Bronchial epithelial cell (primary cell): Measurements from ENCODE around the gene NIT1. TPM values are rescaled to one million over a fixed set of nuclear protein-coding genes. Genes with fewer than 3 reads are reported as not detected.

ENCODE experiments used
- DNase-seq: peaks from one replicate; pipeline ENCODE4 v3.0.0-alpha.2; 2010; ENCODE audit warnings: low read depth
- FAIRE-seq: peaks from 2 replicates; lab custom pipeline; 2011; peaks lifted over from hg19 to GRCh38; lab: Jason Lieb, UNC
- H3K27me3 ChIP-seq: 2 replicates; pipeline ENCODE4 v1.5.1; 2011; ENCODE audit warnings: low read length; ENCODE audit not compliant: control insufficient read depth, insufficient read depth
- H3K36me3 ChIP-seq: 2 replicates; pipeline ENCODE4 v1.5.1; 2011; ENCODE audit warnings: low read length; ENCODE audit not compliant: control insufficient read depth, insufficient read depth
- H3K4me3 ChIP-seq: 2 replicates; pipeline ENCODE4 v1.5.1; 2011; ENCODE audit warnings: mild to moderate bottlenecking, low read depth, low read length, control low read depth
- total RNA-seq: library from RNA; depleted of rRNA; stranded (reverse); fragments of >200 nt; gene quantifications from 2 replicates; pipeline ENCODE4 v1.2.1, GENCODE V29; 2014
- TF ChIP-seq, protein P1 (sequence below): IDR thresholded peaks from 2 replicates; pipeline ENCODE4 v1.5.1; 2011; ENCODE audit warnings: mild to moderate bottlenecking, moderate library complexity, low read length, control low read depth, inconsistent platforms; ENCODE audit not compliant: insufficient read depth, severe bottlenecking

Gene NIT1
- total RNA-seq, 1 donor from 2014 or later = 40.5 TPM

DNA sequence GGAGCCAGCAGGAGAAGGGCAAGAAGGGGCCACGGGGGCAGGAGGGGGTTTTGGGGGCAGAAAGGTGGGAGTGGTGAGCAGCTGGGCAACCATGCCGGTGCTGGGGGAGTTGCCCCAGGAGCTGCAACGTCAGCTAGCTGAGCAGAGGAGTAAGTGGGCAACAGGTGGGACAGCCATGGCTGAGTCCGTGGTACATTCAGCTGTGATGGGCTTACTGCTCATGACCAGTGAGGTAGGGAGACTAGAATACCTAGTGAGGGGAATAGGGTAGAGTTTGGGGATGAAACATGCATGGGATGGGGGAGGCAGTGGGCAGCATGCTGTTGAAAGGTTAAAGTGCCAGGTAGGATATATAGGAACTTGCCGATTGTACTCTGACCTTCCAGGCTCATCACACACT lies 43.7 kb downstream of the NIT1 start:
- H3K36me3 ChIP-seq = peaks cover 18% of the 10 kb centered on the region

GRCh38 chr1:161162052-161162451 lies 44.1 kb downstream of the NIT1 start:
- DNase-seq (no peak), FAIRE-seq (no peak)
- TF ChIP-seq, protein P1, sequence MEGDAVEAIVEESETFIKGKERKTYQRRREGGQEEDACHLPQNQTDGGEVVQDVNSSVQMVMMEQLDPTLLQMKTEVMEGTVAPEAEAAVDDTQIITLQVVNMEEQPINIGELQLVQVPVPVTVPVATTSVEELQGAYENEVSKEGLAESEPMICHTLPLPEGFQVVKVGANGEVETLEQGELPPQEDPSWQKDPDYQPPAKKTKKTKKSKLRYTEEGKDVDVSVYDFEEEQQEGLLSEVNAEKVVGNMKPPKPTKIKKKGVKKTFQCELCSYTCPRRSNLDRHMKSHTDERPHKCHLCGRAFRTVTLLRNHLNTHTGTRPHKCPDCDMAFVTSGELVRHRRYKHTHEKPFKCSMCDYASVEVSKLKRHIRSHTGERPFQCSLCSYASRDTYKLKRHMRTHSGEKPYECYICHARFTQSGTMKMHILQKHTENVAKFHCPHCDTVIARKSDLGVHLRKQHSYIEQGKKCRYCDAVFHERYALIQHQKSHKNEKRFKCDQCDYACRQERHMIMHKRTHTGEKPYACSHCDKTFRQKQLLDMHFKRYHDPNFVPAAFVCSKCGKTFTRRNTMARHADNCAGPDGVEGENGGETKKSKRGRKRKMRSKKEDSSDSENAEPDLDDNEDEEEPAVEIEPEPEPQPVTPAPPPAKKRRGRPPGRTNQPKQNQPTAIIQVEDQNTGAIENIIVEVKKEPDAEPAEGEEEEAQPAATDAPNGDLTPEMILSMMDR = no peak
- H3K4me3 ChIP-seq = no peak overlapping the region
- H3K36me3 ChIP-seq = peaks cover 18% of the 10 kb centered on the region
- no peaks in the 10 kb centered on the region for H3K27me3 ChIP-seq

More for the DNA sequence above, 43.7 kb downstream of the NIT1 start:
- Histone ChIP-seq H3K27me3 (no peaks in the 10 kb centered on the region), H3K4me3 (no peak overlapping the region)
- DNase-seq (no peak), FAIRE-seq (no peak)
- TF ChIP-seq, protein P1 = no peak

DNA sequence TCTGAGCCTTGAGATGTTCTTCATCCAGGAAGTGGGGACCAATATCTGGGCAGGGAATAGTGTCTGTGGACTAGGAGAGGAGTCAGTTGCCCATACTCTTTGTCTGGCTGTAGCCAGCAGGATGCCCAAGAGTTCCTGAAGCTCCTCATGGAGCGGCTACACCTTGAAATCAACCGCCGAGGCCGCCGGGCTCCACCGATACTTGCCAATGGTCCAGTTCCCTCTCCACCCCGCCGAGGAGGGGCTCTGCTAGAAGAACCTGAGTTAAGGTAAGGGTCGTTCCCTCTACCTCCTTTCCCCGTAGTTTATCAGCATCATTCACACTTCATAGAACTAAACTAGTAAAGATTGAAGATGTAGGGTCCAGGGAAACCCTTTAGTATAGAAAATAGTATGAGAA lies 44.9 kb downstream of the NIT1 start:
- no peaks in the 10 kb centered on the region for H3K27me3 ChIP-seq
- TF ChIP-seq, protein P1 = no peak
- FAIRE-seq (no peak), DNase-seq (no peak)
- H3K36me3 ChIP-seq = peaks cover 18% of the 10 kb centered on the region
- no peak overlapping the region for H3K4me3 ChIP-seq

DNA sequence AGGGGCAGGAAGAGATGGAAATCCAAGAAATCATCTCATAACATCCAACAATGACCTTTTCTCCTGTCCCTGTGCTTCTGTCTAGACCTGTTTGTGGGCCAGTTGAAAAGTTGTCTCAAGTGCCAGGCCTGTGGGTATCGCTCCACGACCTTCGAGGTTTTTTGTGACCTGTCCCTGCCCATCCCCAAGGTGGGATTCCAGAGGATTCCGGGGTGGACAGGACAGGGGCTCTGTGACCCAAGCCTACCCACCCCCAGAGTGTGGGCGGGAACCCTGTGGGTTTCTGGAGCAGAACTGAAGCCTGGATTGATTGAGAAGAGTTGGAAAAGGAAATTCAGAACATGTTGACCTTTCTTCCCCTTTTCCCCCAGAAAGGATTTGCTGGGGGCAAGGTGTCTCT lies 45.9 kb downstream of the NIT1 start:
- peaks cover 15% of the 10 kb centered on the region for H3K36me3 ChIP-seq
- no peaks in the 10 kb centered on the region for H3K27me3 ChIP-seq
- DNase-seq (no peak), FAIRE-seq (no peak)
- no peak overlapping the region for H3K4me3 ChIP-seq
- TF ChIP-seq, protein P1 = no peak

DNA sequence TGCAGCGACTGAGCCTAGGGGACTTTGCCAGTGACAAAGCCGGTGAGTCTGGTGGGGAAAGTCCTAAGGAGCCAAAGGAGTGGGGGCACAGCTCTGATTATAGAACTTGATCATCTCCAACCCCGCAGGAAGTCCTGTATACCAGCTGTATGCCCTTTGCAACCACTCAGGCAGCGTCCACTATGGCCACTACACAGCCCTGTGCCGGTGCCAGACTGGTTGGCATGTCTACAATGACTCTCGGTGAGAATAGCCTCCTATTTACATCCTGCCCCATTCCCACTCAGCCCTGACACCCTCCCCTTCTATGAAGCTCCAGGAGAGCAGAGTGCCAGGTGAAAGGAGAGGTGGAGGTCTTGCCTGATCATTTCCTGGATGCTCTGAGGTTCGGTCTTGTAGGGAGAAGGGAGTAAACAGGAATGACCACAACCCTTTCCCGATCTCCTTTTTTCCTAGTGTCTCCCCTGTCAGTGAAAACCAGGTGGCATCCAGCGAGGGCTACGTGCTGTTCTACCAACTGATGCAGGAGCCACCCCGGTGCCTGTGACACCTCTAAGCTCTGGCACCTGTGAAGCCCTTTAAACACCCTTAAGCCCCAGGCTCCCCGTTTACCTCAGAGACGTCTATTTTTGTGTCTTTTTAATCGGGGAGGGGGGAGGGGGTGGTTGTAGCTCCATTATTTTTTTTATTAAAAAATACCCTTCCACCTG lies 47.2 kb downstream of the NIT1 start:
- peak overlapping the region; percentile 60 for H3K4me3 ChIP-seq
- peaks cover 15% of the 10 kb centered on the region for H3K36me3 ChIP-seq
- no peak for FAIRE-seq
- no peaks in the 10 kb centered on the region for H3K27me3 ChIP-seq
- TF ChIP-seq, protein P1 = no peak
- no peak for DNase-seq
